Measurements from ENCODE around the gene GID4.

The GID4 gene

DNA sequence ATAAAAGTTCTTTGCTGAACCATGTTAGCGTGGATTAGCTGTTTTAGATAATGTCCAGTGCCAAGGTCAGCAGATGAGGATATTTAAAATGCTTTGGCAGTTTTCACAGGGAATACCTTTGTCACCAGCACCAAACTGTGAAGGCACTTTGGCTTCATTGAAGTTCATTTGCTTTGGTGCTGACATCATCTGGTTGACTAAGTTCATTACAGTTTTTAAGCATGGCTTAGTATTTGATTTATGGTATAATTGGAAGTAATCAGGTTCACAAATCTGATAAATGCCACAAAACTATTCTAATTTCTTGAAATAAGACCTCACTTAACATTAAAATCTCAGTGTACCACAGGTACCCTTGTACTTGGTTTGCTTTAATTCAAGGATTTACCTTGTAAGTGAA lies 4.3 kb downstream of the GID4 start:
- no peak for DNase-seq (ENCODE audit: low read depth, low spot score)

DNA sequence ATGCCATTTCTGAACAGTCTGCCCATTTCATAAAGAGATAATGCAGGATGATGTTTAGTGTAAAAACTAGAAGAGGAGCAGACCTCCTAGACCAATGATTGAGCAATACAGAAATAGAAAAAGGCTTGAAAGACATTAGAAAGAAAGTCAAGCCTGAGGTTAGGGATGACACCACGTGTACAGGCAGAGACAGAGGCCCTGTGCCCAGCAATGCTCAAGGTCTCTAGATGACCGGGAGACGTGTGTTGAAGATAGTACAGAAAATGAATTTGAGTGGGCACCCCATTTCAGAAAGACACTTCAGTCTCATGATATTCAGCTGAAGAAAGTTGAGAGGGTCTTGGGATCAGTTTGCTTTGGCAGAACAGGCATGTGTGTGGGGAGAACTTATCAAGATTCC lies 5.4 kb downstream of the GID4 start:
- DNase-seq (ENCODE audit: low read depth, low spot score) = no peak

DNA sequence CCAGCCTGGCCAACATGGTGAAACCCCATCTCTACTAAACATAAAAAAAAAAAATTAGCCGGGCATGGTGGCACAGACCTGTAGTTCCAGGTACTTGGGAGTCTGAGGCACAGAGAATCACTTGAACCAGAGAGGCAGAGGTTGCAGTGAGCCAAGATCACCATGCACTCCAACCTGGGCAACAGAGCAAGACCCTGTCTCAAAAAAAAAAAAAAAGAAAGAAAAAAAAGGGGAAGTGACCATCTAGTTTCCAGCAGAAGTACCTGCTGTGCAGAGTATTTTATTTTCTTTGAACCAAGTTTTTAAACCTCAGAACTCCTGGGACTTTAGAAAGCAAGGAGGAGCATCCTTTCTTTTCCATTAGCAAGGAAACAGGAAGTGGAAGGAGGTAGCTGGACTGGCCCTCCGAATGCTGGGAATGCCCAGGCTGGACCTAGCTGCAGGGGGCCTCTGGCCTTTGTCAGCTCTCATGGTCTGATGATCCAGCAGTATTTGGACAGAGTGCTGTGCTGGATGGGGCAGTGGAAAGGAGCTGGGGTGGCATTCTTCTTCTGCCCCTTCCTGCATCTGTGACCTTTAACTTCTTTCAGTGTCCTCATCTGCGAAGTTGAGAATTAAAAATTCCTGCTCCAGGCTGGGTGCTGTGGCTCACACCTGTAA lies 6.6 kb downstream of the GID4 start:
- no peak for DNase-seq (ENCODE audit: low read depth, low spot score)

DNA sequence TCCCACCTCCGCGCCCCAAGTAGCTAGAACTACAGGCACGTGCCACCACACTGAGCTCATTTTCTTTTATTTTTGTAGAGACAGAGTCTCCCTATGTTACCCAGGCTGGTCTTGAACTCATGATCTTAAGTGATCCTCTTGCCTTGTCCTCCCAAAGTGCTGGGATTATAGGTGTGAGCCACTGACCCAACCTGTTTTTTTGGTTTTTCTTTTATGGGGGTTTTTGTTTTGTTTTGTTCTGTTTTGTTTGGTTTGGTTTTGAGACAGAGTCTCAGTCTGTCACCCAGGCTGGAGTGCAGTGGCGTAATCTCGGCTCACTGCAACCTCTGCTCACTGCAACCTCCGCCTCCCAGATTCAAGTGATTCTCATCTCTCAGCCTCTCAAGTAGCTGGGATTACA lies 16.4 kb downstream of the GID4 start:
- DNase-seq (ENCODE audit: low read depth, low spot score) = no peak

DNA sequence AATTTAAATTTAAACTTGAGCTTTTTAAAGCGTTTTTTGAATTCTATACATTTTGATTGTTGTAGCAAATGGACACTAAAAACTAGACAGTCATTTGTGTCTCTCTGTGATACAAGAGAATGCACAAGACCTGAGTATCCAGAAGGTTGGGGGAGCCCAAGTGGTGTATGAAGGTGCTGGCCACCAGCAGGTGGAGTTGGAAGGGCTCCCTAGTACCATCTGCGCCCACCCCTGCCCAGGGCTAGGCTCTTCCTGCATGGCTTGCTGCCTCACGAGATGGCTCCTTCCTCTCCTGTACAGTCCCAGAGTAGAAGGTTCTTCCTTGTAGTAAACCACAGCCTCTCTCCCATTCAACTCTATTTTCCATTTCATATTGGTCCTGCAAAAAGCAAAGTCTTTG lies 17.0 kb downstream of the GID4 start:
- DNase-seq (ENCODE audit: low read depth, low spot score) = no peak

DNA sequence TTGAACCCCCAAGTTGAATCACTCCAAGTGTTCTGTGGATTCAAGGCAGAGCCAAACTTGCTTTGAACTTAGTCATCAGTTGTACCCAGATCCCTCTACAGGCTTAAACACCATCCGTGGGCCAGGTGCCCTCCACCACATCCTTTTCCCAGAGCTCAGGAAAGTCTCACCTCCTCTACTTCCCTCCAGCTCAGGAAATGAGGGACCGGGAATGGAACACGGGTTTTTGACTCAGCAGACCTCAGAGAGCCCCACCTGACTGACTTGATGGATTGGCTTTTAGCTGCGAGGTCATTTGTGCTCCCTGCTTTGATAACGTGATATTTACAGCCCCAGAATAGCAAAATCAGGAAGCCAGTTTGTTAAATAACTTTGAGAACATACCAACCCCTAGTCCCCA lies 20.1 kb downstream of the GID4 start:
- no peak for DNase-seq (ENCODE audit: low read depth, low spot score)

DNA sequence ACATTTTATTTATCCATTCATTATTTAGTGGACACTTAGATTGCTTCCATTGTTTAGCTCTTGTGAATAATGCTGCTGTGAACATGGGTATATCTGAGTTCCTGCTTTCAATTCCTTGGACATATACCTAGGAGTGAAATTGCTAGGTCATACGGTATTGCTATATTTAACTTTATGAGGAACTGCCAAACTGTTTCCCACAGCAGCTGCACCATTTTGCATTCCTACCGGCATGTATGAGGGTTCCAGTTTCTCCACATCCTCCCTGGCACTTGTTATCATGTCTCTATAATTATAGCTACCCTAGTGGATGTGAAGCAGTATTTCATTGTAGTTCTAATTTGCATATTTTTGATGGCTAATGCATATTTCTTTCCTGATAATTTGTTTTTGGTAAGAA lies 24.8 kb downstream of the GID4 start:
- DNase-seq (ENCODE audit: low read depth, low spot score) = no peak

DNA sequence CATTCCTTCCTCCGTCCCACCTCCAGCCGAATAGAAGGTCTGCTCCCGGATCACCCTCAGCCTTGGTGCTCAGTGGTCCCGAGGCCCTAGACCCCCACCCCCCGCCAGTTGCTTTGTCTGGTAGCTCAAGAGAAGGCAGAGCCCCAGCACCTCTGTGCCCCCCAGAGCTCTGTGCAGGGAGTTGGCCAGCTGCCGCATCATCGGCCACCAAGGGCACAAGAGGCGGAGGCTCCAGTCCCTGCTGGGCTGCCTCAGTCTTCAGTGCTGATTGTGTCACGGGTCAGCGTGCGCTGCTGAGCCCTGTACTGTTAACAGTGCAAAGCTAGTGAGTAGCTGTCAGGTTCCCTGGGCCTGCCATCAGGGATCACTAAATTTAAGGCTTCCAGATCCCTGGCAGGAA lies 26.3 kb downstream of the GID4 start:
- DNase-seq (ENCODE audit: low read depth, low spot score) = no peak

DNA sequence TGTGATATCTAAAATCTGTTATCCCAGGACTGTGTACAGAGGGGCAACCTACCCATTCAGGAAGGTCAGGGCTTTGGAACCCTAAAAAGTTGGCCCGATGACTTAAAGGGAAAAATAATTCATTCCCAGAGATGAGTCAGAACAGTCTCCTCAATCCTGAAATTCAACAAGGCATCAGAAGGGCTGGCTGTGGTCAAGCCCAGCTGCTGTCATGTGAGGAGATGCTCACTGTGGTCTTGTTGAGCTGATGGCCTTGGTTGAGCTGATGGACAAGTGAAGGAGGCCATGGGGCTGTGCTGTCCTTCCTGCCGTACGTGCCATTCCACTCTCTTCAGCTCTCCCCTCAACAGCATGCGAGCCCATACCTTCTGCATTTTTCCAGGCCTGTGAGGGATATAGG lies 27.7 kb downstream of the GID4 start:
- DNase-seq (ENCODE audit: low read depth, low spot score) = no peak

DNA sequence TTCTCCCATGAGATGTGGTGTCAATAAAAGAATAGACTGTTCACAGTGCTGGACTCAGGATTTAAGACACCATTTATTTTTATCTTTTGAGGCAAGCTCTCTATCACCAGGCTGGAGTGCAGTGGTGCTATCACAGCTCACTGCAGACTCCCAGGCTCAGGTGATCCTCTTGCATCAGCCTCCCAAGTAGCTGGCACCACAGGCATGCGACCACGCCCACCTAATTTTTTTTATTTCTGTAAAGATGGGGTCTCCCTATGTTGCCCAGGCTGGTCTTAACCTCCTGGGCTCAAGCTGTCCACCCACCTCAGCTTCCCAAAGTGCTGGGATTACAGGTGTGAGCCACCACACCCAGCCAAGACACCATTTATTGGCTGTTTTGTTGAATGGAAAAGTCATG lies 29.9 kb downstream of the GID4 start:
- no peak for DNase-seq (ENCODE audit: low read depth, low spot score)

DNA sequence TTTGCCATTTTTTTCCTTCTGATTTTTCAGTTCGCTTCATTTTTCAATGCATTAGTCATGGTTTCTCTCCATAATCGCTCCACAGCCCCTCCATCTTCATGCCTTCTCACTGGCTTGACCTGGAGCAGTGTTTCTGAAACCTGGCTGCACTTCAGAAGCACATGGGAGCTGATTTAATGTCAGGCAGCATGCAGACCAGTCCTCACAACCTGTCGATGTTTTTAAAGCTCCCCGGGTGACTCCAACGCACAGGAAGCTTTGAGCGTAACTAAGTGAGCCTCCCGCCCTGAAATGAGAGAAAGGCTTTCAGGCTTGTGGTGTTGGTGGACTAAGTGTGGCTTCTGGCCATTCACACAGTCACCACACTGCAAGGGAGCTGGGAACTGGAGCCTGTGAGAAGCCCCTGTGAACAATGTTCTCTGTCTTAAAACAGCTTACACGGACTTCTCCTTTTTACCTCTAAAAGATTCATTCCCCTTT lies 31.7 kb downstream of the GID4 start:
- no peak for DNase-seq (ENCODE audit: low read depth, low spot score)

DNA sequence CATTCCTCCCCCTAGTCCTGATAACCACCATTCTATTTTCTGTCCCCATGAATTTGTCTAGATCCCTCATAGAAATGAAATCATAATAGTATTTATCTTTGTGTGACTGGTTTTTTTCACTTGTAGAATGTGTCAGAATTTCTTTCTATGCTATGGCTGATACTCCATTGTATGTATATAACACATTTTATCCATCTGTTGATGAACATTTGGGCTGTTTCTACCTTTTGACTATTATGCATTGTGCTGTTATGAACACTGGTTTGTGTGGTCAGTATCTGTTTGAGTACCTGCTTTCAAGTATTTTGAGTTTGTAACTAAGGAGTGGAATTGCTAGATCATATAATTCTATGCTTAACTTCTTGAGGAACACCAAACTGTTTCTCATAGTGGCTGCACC lies 32.5 kb downstream of the GID4 start:
- no peak for DNase-seq (ENCODE audit: low read depth, low spot score)

DNA sequence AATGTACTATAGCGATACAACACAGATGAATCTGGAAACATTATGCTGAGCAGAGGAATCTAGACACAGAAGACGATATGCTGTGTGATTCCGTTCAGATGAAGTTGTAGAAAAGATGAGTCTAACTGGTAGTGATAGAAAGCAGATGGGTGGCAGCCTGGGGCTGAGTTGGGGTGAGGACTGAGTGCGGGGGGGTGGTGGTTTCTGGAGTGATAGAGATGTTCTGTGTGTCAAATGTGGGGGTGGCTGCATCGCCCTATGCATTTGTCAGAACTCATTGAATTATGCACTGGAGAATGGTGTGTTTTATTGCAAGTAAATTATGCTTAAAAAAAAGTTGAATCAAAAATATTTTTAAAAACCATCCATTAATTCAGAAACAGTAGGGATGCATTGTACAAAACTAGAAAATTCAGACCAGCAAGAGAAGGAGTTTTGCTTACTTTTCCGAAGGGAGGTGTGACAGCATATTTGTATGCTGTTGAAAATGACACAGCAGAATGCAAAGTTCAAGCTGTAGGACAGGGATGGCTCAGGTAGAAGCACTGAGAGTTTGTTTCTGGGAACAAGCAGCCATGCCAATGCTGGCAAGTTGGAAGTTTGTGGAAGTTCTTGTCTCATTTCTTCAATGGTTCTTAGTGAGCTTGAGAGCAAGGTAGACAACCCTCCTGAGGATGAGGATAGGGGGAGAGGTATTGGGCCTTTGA lies 35.5 kb downstream of the GID4 start:
- DNase-seq (ENCODE audit: low read depth, low spot score) = no peak

DNA sequence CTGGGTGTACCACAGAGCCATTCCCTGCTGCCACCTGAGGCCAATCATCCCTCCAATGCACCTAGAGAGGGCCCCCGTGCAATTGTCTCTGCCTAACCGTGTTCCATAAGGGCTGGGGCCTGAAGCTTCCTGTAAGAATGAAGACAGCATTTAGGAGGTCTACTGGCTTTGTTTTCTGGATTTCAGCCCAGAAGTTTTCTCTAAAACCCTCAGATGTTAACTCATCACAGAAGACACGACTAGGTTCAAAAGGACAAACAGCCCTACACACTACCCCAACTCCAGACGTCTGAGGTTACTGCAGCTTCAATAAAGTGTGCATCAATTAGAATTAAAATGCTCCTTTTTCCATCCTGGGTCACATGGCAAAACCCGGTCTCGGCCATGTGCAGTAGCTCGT lies 37.7 kb downstream of the GID4 start:
- DNase-seq (ENCODE audit: low read depth, low spot score) = no peak

DNA sequence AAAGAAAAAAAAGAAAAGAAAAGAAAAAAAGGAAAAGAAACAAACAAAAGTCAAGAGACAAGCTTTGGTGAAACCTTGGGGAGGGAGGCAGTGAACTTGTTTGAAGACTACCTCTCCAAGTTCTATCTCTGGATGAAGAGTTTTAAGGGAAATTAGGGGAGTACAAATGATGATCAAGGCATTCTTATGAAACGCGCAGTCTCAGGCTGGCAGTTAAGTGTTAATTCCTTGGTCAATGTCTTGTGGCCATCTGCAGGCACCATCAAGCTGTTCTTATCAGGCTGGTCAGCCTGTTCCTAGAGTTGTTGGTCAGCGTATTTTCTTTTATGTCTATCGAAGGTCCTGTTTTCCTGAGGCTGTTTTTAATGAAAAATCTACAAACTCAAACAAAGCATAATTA lies 40.3 kb downstream of the GID4 start:
- no peak for DNase-seq (ENCODE audit: low read depth, low spot score)

DNA sequence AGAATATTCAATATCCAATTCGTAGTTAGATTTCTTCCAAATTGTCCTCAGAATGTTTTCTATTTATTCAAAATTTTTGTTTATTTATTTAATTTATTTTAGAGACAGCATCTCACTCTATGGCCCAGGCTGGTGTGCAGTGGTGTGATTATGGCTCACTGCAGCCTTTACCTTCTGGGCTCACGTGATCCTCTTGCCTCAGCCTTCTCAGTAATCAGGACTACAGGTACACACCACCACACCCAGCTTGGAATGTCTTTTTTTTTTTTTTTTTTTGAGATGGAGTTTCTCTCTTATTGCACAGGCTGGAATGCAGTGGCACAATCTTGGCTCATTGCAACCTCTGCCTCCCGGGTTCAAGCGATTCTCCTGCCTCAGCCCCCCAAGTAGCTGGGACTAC lies 45.0 kb downstream of the GID4 start:
- DNase-seq (ENCODE audit: low read depth, low spot score) = no peak

DNA sequence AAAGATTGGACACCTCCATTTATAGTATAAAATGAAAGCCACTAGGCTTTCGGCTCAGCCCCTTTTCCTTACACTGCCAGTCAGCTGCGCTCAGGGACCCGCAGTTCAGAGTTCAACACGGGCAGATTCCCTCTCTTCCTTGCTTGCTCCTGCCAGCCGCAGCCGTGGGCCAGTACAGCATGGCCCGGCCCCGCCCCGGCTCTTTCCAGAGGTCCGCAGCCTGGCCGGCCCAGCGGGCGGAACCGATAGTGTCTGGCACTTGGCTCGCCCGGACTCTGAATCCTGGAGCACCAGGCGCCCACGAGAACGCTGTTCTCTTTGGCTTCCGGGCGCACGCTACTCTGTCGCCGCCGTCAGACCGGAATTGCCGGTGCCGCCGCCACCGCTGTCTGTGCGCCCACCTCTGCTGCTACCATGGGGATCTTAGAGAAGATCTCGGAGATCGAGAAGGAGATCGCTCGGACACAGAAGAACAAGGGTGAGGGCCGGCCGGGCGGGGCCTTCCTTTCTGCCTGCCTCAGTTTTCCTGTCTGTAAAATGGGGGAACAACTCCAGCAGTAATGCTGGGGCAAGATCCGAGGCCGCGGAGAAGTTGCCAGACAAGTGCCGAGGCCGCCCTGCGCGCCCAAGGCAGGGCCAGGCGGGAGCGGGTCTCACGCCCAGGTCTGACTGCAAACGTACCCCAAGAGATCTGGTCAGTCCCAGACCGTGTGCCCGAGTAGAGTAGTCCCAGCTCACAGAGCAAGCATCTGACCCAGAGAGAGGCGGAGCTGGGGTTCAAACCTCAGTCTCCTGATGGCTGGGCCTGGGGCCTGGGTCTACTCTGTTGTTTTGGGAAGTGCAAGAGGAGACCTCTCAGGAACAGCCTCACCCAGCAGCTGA lies 48.6 kb downstream of the GID4 start, which contains the start of gene DRG2:
Gene DRG2, plus strand, starts transcription at position 339 of the 882 bp plus-strand sequence. Its CDS starts 76 bp downstream, at position 415.
- peak; percentile 70 for DNase-seq (ENCODE audit: low read depth, low spot score)

DNA sequence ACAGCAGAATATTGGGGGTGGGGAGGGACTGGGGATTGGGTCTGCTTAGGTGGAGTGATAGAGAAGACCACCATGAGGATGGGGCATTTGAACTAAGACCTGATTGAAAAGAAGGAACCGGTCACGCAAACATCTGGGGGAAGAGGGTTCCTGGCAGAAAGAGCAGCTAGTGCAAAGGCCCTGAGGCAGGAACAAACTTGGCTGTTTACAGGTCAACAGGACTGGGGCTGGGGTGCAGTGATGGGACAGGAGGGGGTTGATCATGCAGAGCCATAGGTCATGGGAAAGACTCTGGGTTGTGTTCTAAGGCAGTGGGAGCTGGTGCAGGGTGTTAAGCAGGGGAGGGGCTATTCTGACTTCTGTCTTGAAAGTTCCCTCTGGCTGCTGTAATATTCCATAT lies 50.4 kb downstream of the GID4 start:
- no peak for DNase-seq (ENCODE audit: low read depth, low spot score)

DNA sequence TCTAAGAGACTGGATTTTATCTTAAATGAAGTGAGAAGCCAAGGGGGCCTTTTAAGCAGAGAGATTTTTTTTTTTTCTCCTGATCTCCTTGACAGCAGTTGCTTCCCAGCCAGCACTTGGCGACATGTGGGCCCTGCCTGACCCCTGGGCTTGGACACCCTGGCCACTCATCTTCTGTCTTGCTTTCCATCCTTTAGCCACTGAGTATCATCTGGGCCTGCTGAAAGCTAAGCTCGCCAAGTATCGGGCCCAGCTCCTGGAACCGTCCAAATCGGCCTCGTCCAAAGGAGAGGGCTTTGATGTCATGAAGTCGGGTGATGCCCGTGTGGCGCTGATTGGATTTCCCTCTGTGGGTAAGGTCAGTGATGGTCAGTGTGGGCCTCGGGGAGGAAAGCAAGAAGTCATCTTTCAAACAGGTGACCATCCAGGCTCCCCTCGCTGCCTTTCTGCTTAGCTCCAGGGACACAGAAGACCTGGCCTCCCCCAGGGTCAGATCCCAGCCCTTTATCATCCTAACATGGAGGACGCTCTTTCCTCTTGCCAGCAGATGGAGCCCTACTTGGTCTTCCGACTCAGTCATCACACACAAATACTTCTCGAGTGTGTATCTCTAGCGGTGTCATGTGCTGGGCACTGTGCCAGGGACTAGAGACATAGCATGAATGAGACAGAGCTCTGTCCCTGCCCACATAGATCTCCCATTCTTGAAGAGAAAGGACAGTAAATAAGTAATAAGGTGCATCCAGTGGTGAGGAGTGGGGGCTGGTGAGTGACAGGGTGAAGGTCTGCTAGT lies 54.6 kb downstream of the GID4 start:
- DNase-seq (ENCODE audit: low read depth, low spot score) = no peak

DNA sequence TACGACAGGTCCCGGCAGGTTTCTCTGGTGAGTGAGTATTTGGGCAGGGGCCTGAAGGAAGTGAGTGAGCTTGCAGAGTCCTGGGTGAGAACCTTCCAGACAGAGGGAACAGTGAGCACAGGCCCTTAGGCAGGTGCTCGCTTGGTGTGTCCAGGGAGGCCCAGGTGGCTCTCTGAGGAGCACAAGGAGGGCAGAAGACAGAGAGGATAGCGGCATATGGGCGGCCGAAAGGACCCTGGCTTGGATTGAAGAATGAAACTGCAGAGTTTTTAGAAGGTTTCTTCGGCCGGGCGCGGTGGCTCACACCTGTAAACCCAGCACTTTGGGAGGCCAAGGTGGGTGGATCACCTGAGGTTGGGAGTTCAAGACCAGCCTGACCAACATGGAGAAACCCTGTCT lies 55.2 kb downstream of the GID4 start:
- no peak for DNase-seq (ENCODE audit: low read depth, low spot score)

DNA sequence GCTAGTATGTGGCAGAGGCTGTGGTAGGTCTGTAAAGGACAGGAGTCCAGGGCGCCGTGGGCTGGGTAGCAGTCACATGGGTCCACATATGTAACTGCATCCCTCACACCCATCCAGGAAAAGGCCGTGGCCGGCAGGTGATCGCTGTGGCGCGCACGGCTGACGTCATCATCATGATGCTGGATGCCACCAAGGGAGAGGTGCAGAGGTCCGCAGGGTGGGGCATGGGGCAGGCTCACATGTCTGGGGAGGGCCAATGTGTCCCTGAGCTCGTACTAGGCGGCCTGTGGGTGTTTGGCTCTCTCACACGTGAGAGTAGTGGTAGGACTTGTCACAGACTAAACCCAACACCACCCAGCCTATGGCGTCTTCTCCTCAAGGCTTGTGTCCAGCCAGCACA lies 60.3 kb downstream of the GID4 start:
- DNase-seq (ENCODE audit: low read depth, low spot score) = no peak

DNA sequence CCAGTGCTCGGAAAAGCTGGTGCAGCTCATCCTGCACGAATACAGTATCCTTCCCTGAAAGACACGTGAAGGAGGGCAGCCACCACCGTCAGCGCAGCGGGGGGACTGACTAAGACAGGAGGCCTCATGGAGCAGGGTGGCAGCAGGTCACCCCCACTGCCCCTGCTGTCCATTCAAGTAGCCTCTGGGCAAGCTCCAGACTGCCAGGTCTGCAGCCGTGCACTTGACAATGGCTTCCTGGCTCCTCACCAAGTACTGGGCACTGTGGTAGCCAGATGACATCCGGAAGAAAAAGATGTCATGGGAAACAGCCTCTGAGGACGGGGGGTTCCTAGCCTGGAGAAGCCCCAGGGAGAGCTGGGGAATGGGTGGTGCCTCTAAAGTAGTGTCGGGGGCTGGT lies 61.4 kb downstream of the GID4 start:
- DNase-seq (ENCODE audit: low read depth, low spot score) = no peak

Data from activated naive CD8-positive, alpha-beta T cell treated with anti-CD3 and anti-CD28 coated beads, Interleukin-2, amount 50 U/mL, for 16 hours (primary cell).